NCI-H128 (cell line): ENCODE measurements around the gene SWI5.

Experiments used
- DNase-seq: peaks from one replicate; lab custom pipeline; 2025; ENCODE audit not compliant: unreplicated experiment; lab: John Stamatoyannopoulos, UW

Gene SWI5

GRCh38 chr9:128316421-128316820 is 40.3 kb downstream of the SWI5 start:
- DNase-seq, result no peak

GRCh38 chr9:128317629-128318028 is 41.6 kb downstream of the SWI5 start:
- no peak for DNase-seq

- no peak for DNase-seq
Measured at GRCh38 chr9:128321343-128321742, 45.3 kb downstream of the SWI5 start.

- DNase-seq, result no peak
Measured at GRCh38 chr9:128321879-128322403, 45.9 kb downstream of the SWI5 start.

- peak; percentile 87 for DNase-seq
Measured at GRCh38 chr9:128322404-128323211, 46.5 kb downstream of the SWI5 start, which contains the start of the genes COQ4 and TRUB2. Gene COQ4, plus strand, starts transcription at chr9:128322839. Its CDS starts 20 bp downstream, at chr9:128322859. Gene TRUB2, minus strand, starts transcription at chr9:128322447. Its CDS starts 39 bp downstream, at chr9:128322408.

- DNase-seq, result no peak
Measured at GRCh38 chr9:128323212-128323730, 47.2 kb downstream of the SWI5 start.

- DNase-seq, result no peak
Measured at GRCh38 chr9:128323791-128324190, 47.7 kb downstream of the SWI5 start.

GRCh38 chr9:128324401-128324800 is 48.3 kb downstream of the SWI5 start:
- no peak for DNase-seq

GRCh38 chr9:128325629-128326028 is 49.6 kb downstream of the SWI5 start:
- no peak for DNase-seq

GRCh38 chr9:128333451-128333869 is 57.4 kb downstream of the SWI5 start:
- DNase-seq, result no peak

GRCh38 chr9:128335161-128335560 is 59.1 kb downstream of the SWI5 start:
- no peak for DNase-seq

GRCh38 chr9:128335914-128336313 is 59.8 kb downstream of the SWI5 start:
- DNase-seq, result no peak

GRCh38 chr9:128337936-128338335 is 61.9 kb downstream of the SWI5 start:
- no peak for DNase-seq
